ENCODE data around the gene KAT6B.

The KAT6B gene

GRCh38 chr10:74957285-74957961 lies 131.0 kb downstream of the KAT6B start:
- no peak for DNase-seq

GRCh38 chr10:74958316-74958715 lies 131.9 kb downstream of the KAT6B start:
- DNase-seq, result no peak

- no peak for DNase-seq
Measured at GRCh38 chr10:74960670-74961069, 134.3 kb downstream of the KAT6B start.

- DNase-seq, result no peak
Measured at GRCh38 chr10:74962517-74962916, 136.1 kb downstream of the KAT6B start.

GRCh38 chr10:74963549-74963948 lies 137.1 kb downstream of the KAT6B start:
- no peak for DNase-seq

- DNase-seq, result peak; percentile 86
Measured at GRCh38 chr10:74967911-74968666, 141.7 kb downstream of the KAT6B start.

- peak; percentile 73 for DNase-seq
Measured at GRCh38 chr10:74968667-74969061, 142.3 kb downstream of the KAT6B start.

- DNase-seq, result peak; percentile 39
Measured at GRCh38 chr10:74969093-74969492, 142.7 kb downstream of the KAT6B start.

GRCh38 chr10:74969530-74969929 lies 143.1 kb downstream of the KAT6B start:
- DNase-seq, result no peak

GRCh38 chr10:74973741-74974392 lies 147.5 kb downstream of the KAT6B start:
- peak; percentile 24 for DNase-seq

GRCh38 chr10:74975758-74976157 lies 149.4 kb downstream of the KAT6B start:
- DNase-seq, result no peak

- no peak for DNase-seq
Measured at GRCh38 chr10:74976565-74976964, 150.2 kb downstream of the KAT6B start.

GRCh38 chr10:74977072-74977471 lies 150.7 kb downstream of the KAT6B start:
- no peak for DNase-seq

- DNase-seq, result no peak
Measured at GRCh38 chr10:74977913-74978847, 151.8 kb downstream of the KAT6B start.

- DNase-seq, result peak; percentile 19
Measured at GRCh38 chr10:74981831-74982633, 155.6 kb downstream of the KAT6B start.

GRCh38 chr10:74982634-74982982 lies 156.2 kb downstream of the KAT6B start:
- DNase-seq, result no peak

GRCh38 chr10:74983383-74983782 lies 157.0 kb downstream of the KAT6B start:
- DNase-seq, result no peak

GRCh38 chr10:74987339-74988053 lies 161.1 kb downstream of the KAT6B start:
- DNase-seq, result no peak

- DNase-seq, result no peak
Measured at GRCh38 chr10:74988054-74988775, 161.8 kb downstream of the KAT6B start.

- peak; percentile 34 for DNase-seq
Measured at GRCh38 chr10:74988832-74989561, 162.6 kb downstream of the KAT6B start.

All from NCI-H69 (cell line).